Thyroid gland (tissue), 4 donors: ENCODE results near the gene CELF5.

ENCODE experiments used
- CTCF ChIP-seq, 6 experiments: fragments of 200-600 bp in 3 of 6; fragments of 450-650 bp in 3 of 6; sonication (generic) in 3 of 6; IDR thresholded peaks; one replicate each; pipeline ENCODE4 v1.5.1; 2016 to 2019; ENCODE audit warnings: antibody characterized with exemption in 6 of 6, mild to moderate bottlenecking in 2 of 6, inconsistent platforms in 1 of 6, moderate library complexity in 1 of 6
- POLR2A ChIP-seq, 2 donors: fragments of 450-650 bp; IDR thresholded peaks; one replicate each; pipeline ENCODE4 v1.6.1; 2017; ENCODE audit warnings: antibody characterized with exemption in 2 of 2, mild to moderate bottlenecking in 2 of 2, moderate library complexity in 1 of 2

- TF ChIP-seq CTCF (IDR thresholded peaks at IDR 0.05) = no peak
- no peak for TF ChIP-seq POLR2A (IDR thresholded peaks at IDR 0.05)
Measured at GRCh38 chr19:3282155-3282554, 57.7 kb downstream of the CELF5 start.
